Hepatocyte (in vitro differentiated cells): ENCODE data around the gene TMEM30A.

Experiments used
- EZH2 ChIP-seq: fragments of 200-600 bp; sonication (generic); IDR thresholded peaks from 2 replicates; pipeline ENCODE4 v1.6.1; 2016; ENCODE audit warnings: antibody characterized with exemption, mild to moderate bottlenecking, borderline replicate concordance
- EZH2phosphoT487 ChIP-seq: fragments of 200-600 bp; sonication (generic); IDR thresholded peaks from one replicate; pipeline ENCODE4 v1.6.1; 2018; ENCODE audit warnings: antibody characterized with exemption, mild to moderate bottlenecking, low read depth, moderate library complexity; ENCODE audit not compliant: unreplicated experiment, severe bottlenecking
- TF ChIP-seq, protein P1 (sequence below): fragments of 200-600 bp; sonication (generic); IDR thresholded peaks from 2 replicates; pipeline ENCODE4 v1.5.1; 2016; ENCODE audit warnings: antibody characterized with exemption, mild to moderate bottlenecking; ENCODE audit not compliant: poor library complexity

DNA sequence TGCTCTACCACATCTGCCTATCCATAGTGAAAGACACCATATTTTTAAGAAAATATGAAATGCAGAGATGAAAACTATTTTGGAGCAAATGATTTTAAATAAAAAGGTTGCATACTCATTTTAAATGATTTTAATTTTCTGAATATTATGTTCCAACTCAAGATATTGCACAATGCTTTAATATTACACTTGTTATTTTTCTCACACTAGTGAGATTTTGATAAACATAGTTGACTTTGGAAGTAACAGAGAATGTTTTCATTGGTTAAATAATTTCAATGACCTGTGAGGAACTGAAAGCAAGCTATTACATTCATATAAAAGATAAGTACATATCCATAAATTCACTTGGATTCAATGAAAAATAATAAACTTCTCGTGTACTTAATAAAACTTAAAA lies 7.2 kb upstream of the TMEM30A start:
- TF ChIP-seq, protein P1, sequence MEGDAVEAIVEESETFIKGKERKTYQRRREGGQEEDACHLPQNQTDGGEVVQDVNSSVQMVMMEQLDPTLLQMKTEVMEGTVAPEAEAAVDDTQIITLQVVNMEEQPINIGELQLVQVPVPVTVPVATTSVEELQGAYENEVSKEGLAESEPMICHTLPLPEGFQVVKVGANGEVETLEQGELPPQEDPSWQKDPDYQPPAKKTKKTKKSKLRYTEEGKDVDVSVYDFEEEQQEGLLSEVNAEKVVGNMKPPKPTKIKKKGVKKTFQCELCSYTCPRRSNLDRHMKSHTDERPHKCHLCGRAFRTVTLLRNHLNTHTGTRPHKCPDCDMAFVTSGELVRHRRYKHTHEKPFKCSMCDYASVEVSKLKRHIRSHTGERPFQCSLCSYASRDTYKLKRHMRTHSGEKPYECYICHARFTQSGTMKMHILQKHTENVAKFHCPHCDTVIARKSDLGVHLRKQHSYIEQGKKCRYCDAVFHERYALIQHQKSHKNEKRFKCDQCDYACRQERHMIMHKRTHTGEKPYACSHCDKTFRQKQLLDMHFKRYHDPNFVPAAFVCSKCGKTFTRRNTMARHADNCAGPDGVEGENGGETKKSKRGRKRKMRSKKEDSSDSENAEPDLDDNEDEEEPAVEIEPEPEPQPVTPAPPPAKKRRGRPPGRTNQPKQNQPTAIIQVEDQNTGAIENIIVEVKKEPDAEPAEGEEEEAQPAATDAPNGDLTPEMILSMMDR = no peak
- TF ChIP-seq EZH2 (no peak), EZH2phosphoT487 (no peak)
